GM21717 (cell line): ENCODE results near the gene IL37.

ENCODE experiments used
- ATAC-seq: cut with Tn5 transposase; IDR thresholded peaks from one replicate; pipeline ENCODE4 v1.9.1; 2021; ENCODE audit warnings: mild to moderate bottlenecking, moderate library complexity; ENCODE audit not compliant: unreplicated experiment

IL37 gene

GRCh38 chr2:112957511-112957910 is 46.5 kb downstream of the IL37 start:
- ATAC-seq = no peak

- ATAC-seq = no peak
Observed at GRCh38 chr2:112958428-112959108, 47.6 kb downstream of the IL37 start.

GRCh38 chr2:112959109-112959812 is 48.3 kb downstream of the IL37 start:
- ATAC-seq = no peak

GRCh38 chr2:112960230-112960825 is 49.4 kb downstream of the IL37 start:
- ATAC-seq = no peak

GRCh38 chr2:112962308-112963175 is 51.6 kb downstream of the IL37 start:
- ATAC-seq = no peak

GRCh38 chr2:112967023-112967422 is 56.1 kb downstream of the IL37 start:
- no peak for ATAC-seq
